HL-60 (cell line): ENCODE measurements around the gene STPG2.
"Not testable (repeated sequence)": the region's sequence is repeated elsewhere in the genome, so short reads cannot be mapped to it uniquely, and the experiment has no call there.

Experiments used
- DNase-seq, 2 experiments: peaks; one replicate each; pipeline ENCODE4 v3.0.0-alpha.2; 2010 to 2020; ENCODE audit warnings: low read depth in 1 of 2, low spot score in 1 of 2
- H3K27ac ChIP-seq: fragments of 250-450 bp; sonication (Bioruptor Pico); replicated peaks from 2 replicates; pipeline ENCODE4 v1.5.1; 2020; ENCODE audit warnings: mild to moderate bottlenecking, moderate library complexity
- H3K27me3 ChIP-seq: fragments of 250-450 bp; sonication (Bioruptor Pico); 2 replicates; pipeline ENCODE4 v1.5.1; 2021; ENCODE audit warnings: mild to moderate bottlenecking, moderate library complexity; ENCODE audit not compliant: insufficient read depth, poor library complexity, severe bottlenecking
- H3K4me3 ChIP-seq: replicated peaks from 2 replicates; pipeline ENCODE4 v1.5.1; 2011; ENCODE audit warnings: mild to moderate bottlenecking, control low read depth, low read length; ENCODE audit not compliant: insufficient read depth
- CTCF ChIP-seq: IDR thresholded peaks from one replicate; pipeline ENCODE4 v1.5.1; 2011; ENCODE audit warnings: low read length, control low read depth, inconsistent platforms; ENCODE audit not compliant: insufficient read depth
- GABPA ChIP-seq: IDR thresholded peaks from 2 replicates; pipeline ENCODE4 v1.6.1; 2012; ENCODE audit warnings: low read depth
- POLR2AphosphoS5 ChIP-seq: IDR thresholded peaks from 2 replicates; pipeline ENCODE4 v1.6.1; 2012; ENCODE audit warnings: low read depth
- REST ChIP-seq: IDR thresholded peaks from 2 replicates; pipeline ENCODE4 v1.6.1; 2012; ENCODE audit warnings: low read depth; ENCODE audit not compliant: insufficient replicate concordance
- SPI1 ChIP-seq: IDR thresholded peaks from 2 replicates; pipeline ENCODE4 v1.6.1; 2012; ENCODE audit warnings: low read depth, mild to moderate bottlenecking, borderline replicate concordance

STPG2 gene

GRCh38 chr4:97646997-97647396 lies 496.3 kb downstream of the STPG2 start:
- TF ChIP-seq SPI1, result no peak
- DNase-seq, result no peak
- no peak overlapping the region for H3K27ac ChIP-seq

GRCh38 chr4:97645071-97645821 lies 498.0 kb downstream of the STPG2 start:
- H3K4me3 ChIP-seq, result no peak overlapping the region
- TF ChIP-seq GABPA (no peak), REST (no peak), CTCF (no peak), POLR2AphosphoS5 (no peak), SPI1 (no peak)
- no peak overlapping the region for H3K27ac ChIP-seq
- no peaks in the 10 kb centered on the region for H3K27me3 ChIP-seq
- DNase-seq, result no peak

More at GRCh38 chr4:97646997-97647396, 496.3 kb downstream of the STPG2 start:
- no peaks in the 10 kb centered on the region for H3K27me3 ChIP-seq
- no peak overlapping the region for H3K4me3 ChIP-seq

GRCh38 chr4:97643179-97643578 lies 500.1 kb downstream of the STPG2 start:
- no peaks in the 10 kb centered on the region for H3K27me3 ChIP-seq
- H3K27ac ChIP-seq, result no peak overlapping the region
- DNase-seq, result no peak
- TF ChIP-seq POLR2AphosphoS5 (no peak), CTCF (no peak), REST (no peak), SPI1 (no peak)
- H3K4me3 ChIP-seq, result no peak overlapping the region

GRCh38 chr4:97639961-97640360 lies 503.3 kb downstream of the STPG2 start:
- Histone ChIP-seq H3K27ac (no peak overlapping the region), H3K27me3 (no peaks in the 10 kb centered on the region), H3K4me3 (no peak overlapping the region)
- DNase-seq, result no peak
- TF ChIP-seq POLR2AphosphoS5 (no peak), CTCF (no peak), GABPA (no peak), SPI1 (no peak), REST (no peak)

- not testable (repeated sequence) for DNase-seq, H3K27me3 ChIP-seq
Observed at GRCh38 chr4:97633831-97634230, 509.4 kb downstream of the STPG2 start.

More at GRCh38 chr4:97633831-97634230, 509.4 kb downstream of the STPG2 start:
- not testable (repeated sequence) for H3K4me3 ChIP-seq, H3K27ac ChIP-seq
